HG03520 (cell line): ENCODE data around the gene ACOXL.

Experiments
- ATAC-seq: cut with Tn5 transposase; IDR thresholded peaks from one replicate; pipeline ENCODE4 v1.9.1; 2021; ENCODE audit warnings: mild to moderate bottlenecking, moderate library complexity; ENCODE audit not compliant: unreplicated experiment

ACOXL gene

DNA sequence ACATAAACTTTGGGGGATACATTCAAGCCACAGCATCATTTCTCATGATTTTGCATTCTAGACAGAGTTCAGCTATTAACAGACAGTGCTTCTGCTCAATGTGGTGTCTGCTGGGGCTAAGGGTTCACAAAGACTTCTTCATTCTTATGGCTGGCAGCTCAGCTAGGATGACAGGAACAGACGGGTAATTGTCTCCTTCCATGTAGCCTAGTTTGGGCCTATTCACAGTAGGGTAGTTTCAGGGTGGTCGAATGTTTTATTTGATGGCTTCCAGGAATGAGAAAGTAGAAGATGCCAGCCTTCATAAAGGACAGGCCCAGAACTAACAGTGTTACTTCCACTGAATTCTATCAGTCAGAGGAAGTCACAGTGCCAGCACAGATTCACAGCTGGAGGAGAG, 362.3 kb downstream of the ACOXL start:
- ATAC-seq: no peak

DNA sequence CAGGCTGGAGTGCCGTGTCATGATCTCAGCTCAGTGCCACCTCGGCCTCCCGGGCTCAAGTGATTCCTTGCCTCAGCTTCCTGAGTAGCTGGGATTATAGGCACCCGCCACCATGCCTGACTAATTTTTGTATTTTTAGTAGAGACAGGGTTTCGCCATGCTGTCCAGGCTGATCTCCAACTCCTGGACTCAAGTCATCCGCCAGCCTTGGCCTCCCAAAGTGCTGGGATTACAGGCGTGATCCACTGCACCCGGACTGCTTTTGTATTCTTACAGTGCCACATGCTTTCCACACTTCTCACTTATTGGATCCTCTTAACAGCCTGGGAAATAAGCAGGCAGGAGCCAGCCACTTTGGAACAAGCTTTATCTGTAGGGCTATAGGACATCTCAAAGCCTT, 363.1 kb downstream of the ACOXL start:
- no peak for ATAC-seq

DNA sequence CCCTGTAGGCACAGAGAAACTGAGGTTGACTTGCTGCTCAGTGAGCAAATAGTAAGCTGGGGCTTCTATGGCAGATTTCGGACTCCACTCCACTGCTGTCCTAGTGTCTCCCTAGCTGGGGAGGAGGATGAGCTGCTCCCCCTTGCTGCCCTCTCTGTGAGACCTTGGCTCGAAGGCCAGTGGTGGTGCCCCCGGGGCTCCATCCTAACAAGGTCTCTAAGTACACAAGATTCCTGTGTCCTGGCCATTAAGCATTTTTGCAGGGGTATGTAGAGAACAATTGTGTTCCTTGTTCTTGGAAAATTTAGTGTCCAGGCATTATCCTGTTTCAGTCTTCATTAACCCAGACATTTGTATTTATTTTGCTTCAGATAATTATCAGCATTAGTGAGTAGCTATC, 367.0 kb downstream of the ACOXL start:
- ATAC-seq: no peak

DNA sequence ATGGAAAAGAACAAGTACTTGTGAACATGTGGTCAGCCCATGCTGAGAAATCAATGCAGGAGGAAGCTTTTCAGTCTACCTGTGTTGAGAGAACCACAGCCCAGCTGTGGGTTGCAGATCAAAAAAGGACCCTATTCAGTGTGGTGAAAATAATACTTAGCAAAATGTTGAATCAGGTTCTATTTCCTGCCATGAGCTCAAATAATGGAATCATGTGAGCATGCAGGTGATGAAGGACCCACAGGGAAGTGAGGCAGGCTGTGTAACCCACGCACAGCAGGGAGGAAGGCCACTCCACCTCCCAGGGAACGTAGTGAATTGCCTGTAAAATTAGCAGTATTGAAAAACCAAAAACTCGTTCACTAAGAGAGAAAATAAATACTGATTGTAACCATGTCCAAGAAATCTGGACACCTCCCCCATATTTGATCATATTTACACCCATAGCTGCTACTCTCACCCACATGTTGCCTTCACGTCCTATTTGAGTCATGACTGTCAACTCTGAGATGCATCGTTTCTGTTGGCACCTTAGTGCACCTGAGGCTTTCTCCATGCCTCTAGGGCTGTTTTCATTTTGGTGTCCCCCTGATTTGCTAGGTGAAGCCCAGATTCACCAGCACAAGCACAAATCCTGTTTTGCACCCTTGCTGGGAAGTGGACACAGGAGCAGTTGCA, 367.9 kb downstream of the ACOXL start:
- ATAC-seq: peak; percentile 23

DNA sequence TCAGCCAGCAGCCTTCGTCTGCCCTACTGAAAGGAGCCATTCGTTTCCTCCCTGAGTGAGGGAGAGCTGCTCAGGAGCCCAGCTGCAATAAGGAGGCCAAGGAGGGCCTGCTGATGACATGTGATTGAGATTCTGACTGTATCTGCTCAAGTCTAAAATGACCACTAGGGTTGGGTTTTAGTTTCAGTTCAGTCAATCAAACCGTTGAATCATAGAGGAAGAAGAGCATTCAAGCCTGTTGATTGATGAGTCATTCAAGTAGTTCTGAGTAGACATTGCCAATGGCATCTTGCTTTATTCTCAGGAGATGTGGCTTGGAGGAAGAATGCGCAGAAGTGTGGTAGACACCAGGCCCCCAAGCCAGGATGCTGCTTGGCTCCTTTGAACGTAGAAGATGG, 368.4 kb downstream of the ACOXL start:
- ATAC-seq: peak; percentile 79

DNA sequence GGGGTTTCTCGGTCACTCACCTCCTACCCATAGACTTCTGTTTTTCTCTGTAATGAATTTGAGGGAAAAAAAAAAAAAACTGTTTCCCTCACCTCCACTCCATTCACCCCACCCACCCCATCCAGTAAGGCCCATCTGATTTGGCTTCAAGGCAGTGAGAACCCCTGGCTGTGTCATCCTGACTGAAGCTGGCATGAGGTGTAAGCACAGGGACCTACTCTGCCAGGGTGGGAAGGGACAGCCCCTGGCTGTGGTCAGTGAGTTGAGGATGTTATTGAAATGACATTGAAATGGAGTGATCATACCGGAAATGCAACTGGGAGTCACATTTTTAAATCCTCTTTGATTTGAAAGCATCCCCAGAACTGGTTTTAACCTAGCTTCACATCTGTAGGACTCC, 369.2 kb downstream of the ACOXL start:
- ATAC-seq: no peak

DNA sequence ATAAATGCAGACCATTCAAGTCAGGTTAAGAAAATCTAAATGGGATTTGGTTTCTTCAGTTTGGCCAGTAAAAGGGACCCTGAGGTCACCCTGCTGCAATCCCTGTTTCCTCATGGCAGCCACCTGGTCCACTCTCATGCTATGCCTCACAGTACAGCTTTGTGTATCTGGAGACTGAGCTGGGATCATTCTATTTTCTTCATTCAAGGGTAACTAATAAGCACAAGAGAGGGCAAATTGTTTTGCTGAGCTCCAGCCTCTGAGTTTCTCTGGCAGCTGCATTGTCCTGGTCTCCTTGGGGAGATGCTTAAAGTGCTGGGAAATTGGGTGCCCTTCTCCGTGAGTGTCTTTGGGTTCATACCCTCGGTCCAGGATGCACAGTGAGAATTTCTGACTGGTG, 369.8 kb downstream of the ACOXL start:
- ATAC-seq: no peak

DNA sequence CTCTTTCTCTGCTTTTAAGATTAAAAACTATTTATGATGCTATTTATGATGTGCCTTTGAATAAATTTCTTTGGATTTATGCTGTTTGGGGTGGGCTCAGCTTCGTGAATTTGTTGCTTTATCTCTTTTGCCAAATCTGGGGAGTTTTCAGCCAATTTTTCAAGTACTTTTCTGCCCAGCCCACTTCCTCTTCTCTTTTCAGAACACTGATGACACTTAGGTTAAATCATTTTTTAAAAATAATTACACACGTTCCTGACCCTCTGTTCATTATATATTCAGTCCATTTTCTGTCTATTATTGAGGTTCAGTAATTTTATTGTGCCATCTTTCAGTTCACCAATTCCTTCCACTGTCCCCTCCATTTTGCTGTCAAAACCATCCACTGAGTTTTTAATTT, 373.6 kb downstream of the ACOXL start:
- ATAC-seq: no peak

DNA sequence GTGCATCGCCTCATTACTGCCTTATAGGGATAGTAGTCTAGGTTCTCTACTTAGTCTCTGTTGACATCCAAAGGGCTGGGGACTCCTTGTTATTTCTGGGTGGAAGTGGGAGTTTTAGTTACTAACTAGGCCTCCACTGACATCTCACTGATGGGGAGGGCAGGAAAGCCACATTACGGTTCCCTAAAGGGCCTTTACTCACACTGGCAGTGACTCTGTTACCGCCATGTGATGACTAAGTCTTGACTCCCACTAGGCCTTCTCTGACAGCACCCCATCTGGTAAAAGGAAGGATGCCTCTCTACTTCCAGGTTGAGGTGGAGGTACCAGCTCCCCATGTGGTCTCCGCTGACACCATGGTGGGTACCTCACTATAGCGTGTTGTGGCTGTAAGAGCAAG, 374.3 kb downstream of the ACOXL start:
- ATAC-seq: no peak

DNA sequence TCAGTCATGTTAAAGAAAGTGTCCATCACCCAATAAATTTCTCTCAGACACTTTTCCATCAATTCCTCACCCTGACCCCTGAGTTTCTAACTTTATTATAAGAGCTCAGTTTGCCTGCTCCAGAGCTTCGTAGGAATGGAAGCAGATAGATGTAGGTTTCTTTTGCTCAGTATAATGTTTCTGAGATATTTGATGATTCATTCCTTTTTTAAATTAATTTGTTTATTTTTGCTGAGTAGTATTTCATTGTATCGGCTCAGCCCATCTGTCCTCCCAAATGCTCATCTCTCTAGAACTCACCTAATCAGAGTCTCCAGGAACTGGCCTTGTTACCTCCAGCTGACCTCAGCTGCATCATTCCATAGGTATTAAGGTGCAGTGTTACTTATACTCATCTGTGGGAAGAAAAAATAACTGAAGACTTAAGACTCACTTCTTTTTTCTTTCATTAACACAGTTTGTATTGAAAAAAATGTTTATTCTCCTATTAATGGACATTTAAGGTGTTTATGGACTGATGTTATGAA, 376.4 kb downstream of the ACOXL start:
- ATAC-seq: no peak

DNA sequence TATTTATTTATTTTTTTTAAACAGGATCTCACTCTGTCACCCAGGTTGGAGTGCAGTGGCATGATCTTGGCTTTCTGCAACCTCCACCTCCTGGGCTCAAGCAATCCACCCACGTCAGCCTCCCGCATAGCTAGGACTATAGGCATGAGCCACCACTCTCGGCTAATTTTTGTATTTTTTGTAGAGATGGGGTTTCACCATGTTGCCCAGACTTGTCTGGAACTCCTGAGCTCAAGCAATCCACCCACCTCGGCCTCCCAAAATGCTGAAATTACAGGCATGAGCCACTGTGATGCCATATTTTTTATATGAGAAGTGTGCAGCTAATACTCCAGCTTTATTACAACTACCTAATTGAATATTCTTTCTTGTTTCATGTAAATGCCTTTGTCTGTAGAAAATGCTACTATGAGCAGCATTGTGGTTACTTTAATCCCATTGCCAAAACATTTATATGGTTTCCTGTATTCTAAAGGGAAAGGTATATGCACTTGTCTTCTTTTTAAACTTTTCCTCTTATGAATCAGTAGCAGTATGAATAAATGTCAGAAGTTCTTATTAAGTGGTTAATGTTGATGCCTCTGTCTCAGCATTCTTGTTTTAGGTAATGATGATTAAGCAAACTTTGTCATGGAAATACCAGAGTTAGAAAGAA, 378.9 kb downstream of the ACOXL start:
- ATAC-seq: no peak

DNA sequence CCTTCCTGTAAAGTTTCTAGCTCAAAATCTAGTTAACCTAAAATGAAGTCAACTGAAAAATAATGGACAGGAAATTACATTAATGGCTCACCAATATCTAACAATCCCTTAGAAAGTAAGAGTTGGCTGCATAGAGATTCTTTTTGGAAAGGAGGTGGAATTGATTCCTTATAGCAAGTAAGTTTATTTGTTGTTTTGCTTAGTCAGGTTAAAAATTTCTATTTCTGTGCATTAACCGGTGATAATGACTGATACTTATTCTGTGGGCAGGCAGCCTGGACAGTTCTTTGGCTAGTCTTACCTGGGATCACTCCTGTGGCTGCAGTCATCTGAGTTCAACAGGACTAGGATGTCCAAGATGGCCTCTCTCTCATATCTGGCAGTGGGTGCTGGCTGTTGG, 381.5 kb downstream of the ACOXL start:
- ATAC-seq: no peak

DNA sequence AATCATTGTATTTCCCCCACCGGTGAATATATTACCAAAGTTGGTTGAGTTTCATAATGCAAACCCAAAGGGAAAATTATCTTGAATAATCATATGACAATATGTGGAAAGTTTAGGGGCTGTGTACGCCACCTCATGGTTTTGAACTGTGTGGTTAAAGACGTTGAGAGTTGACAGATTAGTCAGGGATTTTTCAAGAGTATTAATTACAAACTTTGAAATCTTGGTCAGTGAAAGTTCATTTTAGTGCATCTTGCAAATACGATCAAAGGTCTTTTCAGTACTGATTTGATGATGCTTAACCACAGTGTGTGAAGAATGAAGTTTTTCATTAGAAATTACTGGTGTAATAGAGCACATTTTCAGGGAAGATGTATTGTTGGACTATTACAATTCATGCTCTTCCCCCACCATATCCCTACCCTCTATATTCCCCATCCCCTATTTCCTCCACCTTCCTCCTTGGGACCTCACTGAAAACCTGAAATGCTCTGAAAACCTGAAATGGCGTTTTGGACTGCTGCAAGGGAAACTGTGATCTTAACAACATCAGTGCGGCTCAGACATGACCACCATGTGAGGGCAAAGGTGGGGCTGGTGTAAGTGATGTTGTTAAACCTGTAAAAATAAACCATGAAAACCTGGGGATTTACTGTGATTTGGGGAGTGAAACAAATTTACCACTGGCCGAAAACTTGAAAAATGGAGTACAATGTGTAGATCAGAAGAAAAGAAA, 383.8 kb downstream of the ACOXL start:
- no peak for ATAC-seq

DNA sequence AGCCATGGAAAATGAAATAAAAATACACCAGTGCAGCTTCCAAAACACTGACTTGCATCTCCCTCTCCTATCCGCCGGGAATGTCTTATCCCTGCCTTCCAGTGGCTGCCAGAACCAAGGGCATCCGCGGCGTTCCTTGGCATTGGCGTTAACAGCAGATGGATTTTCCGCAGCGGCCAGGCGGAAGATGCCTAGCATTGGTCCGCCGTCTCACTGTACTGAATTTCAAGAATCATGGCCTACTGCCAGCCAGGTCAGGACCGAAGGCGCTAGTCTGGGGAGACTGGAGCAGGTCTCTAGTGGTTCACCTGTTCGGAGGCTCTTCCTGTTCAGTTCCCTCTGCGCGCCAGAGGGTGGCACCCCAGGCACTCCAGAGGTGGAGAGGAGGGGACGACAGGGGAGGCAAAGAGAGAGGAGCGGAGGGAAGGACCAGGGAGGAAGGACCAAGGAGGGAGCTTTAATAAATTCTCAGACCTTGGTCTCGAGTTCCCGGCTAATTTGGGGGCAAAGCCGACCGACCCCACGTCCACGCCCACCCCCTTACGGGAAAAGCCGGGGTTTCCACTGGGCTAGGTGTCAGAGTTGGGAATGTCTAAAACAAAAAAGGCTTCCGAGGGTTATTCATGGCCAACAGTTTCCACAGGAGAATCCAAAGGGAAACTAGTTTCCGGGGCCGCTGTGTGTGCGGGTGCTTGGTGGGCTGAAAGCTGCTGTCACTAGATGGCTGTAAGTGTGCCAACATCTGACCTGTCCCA, 384.6 kb downstream of the ACOXL start:
- no peak for ATAC-seq

DNA sequence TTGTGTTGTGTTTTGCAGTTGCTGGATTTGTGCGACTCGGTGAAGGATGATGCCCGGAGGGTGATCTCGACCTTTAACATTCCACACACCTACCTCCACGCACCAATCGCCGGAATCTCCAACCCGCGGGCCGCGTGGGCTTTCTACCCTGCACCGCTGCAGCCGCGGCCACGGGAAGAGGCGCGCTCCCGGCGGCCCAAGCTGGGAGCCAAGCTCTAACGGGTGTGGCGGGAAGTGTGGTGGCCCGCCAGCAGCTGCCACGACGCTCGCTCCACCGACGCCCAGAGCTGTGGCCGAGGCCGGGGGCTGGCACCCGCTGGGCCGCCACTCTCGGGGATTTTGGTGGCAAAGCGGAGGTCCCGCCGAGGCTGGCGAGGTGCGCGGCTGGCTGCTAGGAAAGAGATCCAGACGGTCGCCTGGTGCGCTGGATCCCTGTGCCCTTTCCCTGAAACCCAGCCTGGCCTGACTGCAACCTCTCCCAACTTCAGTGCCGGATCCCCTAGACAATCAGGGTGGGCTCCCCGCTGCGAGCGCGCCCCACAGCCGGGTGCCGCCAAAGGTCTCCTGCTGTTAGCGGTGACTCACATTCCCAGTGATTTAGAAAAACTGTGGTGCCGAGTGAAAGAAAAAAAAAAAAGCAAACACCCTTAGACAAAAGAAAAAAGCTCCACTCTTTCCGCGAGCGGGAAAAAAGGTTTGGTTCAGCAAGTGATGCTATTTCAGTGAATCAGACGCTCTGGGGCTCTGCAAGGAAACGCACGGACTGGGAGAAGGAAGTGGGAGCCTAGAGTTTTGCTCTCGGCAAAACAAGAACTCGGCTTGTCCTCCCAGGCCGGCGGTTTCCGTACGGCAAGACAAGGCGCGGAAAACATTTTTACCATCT, 385.5 kb downstream of the ACOXL start:
- no peak for ATAC-seq

DNA sequence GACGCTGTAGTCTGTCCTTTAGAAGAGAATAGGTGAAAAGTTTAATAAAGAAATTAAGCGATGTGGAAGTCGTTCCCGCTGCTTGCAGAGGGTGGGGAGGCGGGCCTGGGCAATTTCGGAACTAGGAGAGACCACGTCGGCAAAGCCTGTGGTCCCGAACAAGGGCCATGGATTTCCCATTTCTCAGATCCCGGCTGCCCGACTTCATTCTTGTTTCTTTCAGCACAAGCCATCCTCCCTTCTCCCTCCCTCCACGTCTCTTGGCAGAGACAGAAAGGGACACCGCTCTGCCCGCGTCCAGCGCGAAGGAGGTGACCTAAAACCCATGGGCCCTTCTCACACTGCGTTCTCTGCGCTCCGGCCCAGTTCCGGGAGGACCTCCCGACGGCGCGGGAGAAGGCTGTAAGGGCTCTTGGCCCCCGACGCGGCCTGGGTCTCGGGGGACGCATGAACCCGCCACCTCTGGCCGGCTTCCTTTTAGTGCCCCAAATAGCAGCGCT, 386.2 kb downstream of the ACOXL start:
- no peak for ATAC-seq

DNA sequence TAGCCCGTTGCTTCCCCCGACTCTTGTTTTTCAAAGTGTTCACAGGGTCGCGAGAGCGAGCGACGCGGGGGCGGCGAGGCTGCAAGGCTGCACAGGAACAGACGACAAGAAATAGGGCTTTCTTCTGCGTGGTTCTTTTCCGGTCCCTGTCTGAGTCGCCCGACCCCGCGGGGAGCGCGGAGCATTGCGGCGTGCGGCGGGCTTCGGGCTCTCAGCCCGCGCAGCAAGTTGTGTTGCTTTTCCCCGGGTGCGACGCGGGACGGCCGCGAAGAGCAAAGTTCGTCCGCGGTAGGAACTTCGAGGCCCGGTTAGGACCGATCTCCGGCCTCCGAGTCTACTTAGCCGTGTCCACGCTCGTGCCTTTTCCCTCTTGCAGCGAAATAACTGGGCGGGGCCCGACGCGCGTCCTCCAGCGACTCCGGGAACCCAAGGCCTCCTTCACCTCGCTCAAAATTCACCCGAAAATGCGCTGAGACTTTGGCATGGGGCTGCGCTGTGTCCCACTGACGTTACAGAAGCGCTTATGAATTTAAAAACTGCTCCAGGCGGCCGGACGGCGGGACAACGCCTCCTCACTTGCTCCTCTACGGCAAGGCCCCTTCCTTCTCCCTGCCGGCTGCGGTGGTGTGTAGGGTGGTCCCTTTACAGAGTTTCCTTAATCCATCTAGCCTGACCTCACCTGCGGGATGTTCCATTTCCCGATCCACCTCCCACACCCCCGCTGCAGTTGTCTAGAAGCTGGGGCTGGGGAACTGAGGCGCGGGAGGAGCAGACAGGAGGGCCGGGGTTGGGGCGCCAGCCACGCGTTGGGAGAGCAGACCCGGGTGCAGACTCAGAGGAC, 386.8 kb downstream of the ACOXL start:
- no peak for ATAC-seq

DNA sequence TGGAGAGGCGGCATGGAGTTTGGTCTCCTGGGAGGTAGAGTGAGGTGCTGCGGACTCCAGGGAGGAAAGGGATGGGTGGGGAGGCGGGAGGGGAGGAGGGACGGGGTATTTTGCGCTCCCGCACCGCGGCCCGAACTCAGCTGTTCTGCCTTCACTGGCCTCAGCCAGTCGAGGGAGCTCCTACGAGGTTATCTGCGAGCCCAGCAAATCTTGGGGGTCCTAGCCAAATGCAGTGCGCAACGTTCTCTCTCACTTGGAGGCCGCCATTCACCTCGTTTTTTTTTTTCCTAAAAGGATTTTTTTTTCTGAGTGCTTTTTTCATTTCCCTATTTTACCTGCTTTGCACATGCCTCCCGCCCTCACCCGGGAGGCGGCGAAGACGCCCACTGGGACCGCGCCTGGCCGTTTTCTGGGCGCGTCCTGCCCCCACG, 387.5 kb downstream of the ACOXL start:
- ATAC-seq: no peak
